GM19372 (cell line): ENCODE measurements around the gene RIC8A.
"Not testable (repeated sequence)": the region's sequence is repeated elsewhere in the genome, so short reads cannot be mapped to it uniquely, and the experiment has no call there.

Source experiments
- ATAC-seq: cut with Tn5 transposase; IDR thresholded peaks from one replicate; pipeline ENCODE4 v1.9.1; 2021; ENCODE audit warnings: mild to moderate bottlenecking, low read depth, moderate library complexity; ENCODE audit not compliant: unreplicated experiment

The RIC8A gene

GRCh38 chr11:207208-207862, at the start of gene RIC8A, which contains the start of gene BET1L:
Gene RIC8A (plus strand): TSS chr11:207708. CDS start chr11:208855, 1,147 bp downstream.
Gene BET1L (minus strand): TSS chr11:207399. CDS start chr11:207321, 78 bp downstream.
- ATAC-seq = peak; percentile 78

- not testable (repeated sequence) for ATAC-seq
Measured at GRCh38 chr11:180242-180641, 27.3 kb upstream of the RIC8A start.

GRCh38 chr11:189200-189783, 18.2 kb upstream of the RIC8A start:
- peak; percentile 13 for ATAC-seq

- ATAC-seq = peak; percentile 65
Measured at GRCh38 chr11:189843-190311, 17.6 kb upstream of the RIC8A start.

GRCh38 chr11:190546-190945, 17.0 kb upstream of the RIC8A start:
- not testable (repeated sequence) for ATAC-seq

DNA sequence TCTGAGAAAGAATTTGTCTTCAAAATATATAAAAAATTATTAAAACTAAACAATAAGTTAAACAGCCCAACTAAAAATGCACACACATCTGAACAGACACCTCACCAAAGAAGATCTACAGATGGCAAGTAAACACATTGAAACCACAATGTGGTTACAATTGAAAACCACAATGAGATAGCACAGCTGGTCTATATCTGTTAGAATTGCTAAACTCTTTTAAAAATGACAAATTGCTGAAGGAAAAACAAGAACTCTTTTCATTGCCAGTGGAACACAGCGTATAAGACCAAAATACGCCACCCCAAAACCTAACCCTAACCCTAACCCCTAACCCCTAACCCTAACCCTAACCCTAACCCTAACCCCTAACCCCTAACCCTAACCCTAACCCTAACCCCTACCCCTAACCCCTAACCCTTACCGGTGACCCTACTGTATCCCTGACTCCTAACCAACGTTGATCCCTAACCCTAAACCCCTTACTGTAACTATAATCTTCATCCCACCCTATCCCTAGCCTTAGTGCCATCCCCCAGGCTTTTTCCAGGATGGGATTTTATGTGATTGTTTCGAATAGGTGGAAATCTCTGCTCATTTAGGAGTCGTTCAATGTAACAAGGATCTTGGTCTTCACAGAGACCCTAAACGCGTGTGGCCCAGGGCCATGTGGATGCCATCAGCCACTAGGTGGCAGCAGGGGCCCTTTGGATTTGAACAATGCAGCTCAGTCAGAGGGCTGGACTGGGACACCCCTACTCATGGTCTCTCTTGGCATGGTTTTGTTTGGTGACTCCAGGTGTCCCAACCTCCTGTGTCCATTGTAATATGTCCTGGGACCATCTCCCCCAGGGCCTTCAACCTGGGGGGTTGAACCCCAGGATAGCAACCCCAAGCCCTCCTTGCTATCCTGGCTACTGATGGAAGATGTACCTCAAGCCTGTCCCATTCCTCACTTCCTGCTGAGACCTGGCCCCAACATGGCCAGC, 15.7 kb upstream of the RIC8A start:
- ATAC-seq = not testable (repeated sequence)

DNA sequence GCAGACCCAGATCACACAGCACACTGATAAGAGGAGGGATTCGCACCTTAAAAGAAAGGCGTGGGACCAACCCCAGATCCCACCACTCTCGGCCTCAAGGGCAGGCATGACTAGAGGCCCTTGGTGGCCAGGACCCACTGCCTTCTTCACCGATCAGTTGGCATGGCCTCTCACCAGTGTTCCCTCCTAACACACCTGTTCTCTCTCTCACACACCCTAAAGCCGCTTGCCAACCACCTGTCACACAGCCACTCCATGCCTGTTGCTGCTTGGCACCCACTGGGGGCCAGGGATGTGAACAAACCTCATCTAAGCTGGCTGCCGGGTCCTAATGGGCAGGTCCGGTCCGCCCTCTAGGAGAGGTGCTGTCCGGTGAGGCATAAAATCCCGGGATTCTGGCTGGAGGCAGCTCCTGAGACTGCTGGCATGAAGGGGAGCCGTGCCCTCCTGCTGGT, 14.8 kb upstream of the RIC8A start, which contains the start of gene SCGB1C1:
Gene SCGB1C1 (plus strand): TSS at position 405 of the 455 bp plus-strand sequence. CDS start 22 bp downstream, at position 427.
- ATAC-seq = not testable (repeated sequence)

- not testable (repeated sequence) for ATAC-seq
Measured at GRCh38 chr11:193481-193880, 14.0 kb upstream of the RIC8A start.

GRCh38 chr11:196786-197731, 10.4 kb upstream of the RIC8A start:
- ATAC-seq = no peak

DNA sequence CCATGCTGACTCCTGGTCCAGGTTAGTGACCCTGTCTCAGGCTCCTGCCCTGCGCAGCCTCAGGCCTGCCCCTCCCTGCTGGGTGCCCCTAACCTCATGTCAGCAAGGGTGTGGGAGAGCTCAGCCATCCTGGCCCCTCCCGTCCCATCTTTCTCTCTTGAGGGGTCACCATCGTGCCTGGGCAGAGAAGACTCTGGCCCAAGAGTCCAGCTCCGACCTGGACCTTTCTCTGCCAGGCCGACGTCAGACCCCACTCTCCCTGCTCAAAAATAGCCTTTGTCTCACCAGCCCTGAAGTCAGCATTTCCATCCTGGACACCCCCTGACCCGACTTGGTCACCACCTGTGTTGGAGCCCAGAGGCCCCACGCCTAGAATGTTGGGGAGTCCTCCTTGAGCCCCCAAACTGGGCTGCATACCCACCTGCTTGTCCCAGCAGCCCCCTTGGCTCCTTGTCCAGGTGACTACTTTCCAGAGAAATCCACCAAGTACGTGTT, 9.7 kb upstream of the RIC8A start:
- ATAC-seq = no peak

GRCh38 chr11:198236-198806, 9.2 kb upstream of the RIC8A start:
- ATAC-seq = no peak

- ATAC-seq = no peak
Measured at GRCh38 chr11:199004-199581, 8.4 kb upstream of the RIC8A start.

- ATAC-seq = no peak
Measured at GRCh38 chr11:199782-200181, 7.7 kb upstream of the RIC8A start.

GRCh38 chr11:200224-201003, 7.1 kb upstream of the RIC8A start:
- ATAC-seq = no peak

DNA sequence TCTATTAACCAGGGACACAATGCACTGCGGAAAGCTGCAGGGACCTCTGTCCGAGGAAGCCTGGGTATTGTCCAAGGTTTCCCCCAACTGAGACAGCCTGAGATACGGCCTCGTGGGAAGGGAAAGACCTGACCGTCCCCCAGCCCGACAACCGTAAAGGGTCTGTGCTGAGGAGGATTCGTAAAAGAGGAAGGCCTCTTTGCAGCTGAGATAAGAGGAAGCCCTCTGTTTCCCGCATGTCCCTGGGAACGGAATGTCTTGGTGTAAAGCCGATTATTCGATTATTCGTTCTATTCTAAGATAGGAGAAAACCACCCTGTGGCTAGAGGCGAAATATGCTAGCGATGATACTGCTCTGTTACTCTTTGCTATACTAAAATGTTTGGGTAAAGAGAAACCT, 5.5 kb upstream of the RIC8A start:
- ATAC-seq = no peak

- no peak for ATAC-seq
Measured at GRCh38 chr11:202490-202889, 5.0 kb upstream of the RIC8A start.

DNA sequence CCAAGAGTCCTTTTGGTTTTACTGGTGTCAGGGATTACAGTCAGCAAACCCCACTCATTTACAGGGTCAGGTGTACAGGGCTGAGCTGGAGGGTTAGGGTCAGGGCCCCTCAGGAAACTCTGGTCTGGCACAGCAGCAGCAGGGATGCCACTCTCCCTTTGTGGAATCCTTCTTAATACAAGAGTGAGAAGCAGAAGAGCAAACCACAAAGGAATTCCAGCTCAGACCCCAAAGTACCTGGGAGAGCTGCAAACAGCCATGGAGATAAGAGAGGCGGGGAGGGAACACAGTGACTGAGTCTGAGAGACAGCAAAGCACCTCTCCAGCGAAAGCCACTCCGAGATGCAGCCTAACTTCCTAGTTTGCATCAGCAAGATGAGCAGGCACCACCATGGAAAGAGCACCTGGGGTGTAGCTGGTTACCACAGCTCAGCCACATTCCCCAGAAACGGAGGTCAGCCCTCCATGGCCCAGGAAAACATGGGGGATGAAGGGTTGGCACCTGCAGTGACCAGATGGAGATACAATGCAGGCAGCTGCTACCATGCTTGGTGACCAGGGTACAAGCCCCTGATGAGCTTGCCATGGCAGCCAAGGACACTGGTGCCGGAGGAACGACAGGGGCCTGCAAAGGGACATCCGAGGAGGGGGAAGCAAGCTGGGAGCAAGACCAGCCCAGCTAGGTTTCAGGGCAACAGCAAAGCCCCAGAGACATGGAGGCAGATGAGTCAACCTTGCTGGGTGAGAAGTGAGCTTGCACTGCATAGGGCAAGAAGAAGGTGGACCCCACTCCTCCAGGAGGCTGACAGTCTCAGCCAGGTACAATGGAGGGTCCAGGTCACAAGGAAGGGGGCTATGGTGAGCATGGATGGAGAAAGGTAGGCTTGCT, 4.2 kb upstream of the RIC8A start:
- ATAC-seq = no peak
